Astrocyte of the spinal cord (primary cell): ENCODE measurements around the gene POLR2E.

Experiments
- DNase-seq: peaks from one replicate; pipeline ENCODE4 v3.0.0; 2011; ENCODE audit warnings: low read depth, low spot score
- H3K4me3 ChIP-seq: 2 replicates; pipeline ENCODE4 v1.5.1; 2011; ENCODE audit warnings: low read depth, mild to moderate bottlenecking, low read length, moderate library complexity
- CTCF ChIP-seq: IDR thresholded peaks from 2 replicates; pipeline ENCODE4 v1.5.1; 2012; ENCODE audit warnings: low read depth, mild to moderate bottlenecking, low read length, inconsistent platforms
- in situ Hi-C: cut with HindIII; loops from 2 replicates; pipeline ENCODE4 v1.10.0; 2017; ENCODE audit warnings: low sequenced_read_pairs

POLR2E gene

DNA sequence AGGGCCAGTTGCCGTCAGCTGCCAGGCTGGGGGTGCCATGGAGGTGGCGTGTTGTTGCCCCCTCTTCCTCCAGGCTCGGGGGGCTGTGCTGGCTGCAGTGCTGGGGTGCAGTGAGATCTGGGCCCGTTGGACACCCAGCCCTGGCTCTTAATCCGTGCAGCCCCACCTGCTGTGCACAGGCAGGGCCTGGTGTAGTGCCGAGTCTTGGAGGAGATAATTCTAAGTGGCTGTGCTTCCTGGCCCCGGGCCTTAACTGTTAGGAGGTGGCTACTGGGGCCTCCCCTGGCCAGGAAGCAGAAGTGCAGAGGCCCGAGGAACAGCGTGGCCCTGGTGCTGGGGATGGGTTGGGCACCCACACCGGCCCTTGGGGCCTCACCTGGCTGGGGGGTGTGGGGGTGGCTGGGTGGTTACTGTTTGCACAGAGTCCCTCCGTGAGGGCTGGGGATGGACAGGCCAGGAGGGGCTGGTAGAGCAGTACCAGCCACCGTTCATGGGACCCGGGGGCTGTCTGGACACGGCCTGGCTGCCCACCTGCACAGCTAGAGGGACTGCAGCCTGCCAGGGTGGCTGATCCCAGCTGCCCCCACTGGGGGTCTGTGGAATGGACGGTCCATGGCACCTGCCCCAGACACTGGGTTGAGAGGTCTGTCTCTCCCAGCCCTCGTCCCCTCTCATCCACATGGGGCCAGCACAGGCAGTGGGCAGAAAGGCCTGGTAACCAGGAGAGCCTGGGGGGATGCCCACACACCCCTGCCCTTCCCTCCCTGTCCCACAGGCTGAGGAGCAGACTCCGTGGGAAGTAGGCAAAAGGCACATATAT, 11.9 kb upstream of the POLR2E start:
- H3K4me3 ChIP-seq, result no peak overlapping the region
- in situ Hi-C loops, result no loop called here
- no peak for DNase-seq
- TF ChIP-seq CTCF, result peak; percentile 40

DNA sequence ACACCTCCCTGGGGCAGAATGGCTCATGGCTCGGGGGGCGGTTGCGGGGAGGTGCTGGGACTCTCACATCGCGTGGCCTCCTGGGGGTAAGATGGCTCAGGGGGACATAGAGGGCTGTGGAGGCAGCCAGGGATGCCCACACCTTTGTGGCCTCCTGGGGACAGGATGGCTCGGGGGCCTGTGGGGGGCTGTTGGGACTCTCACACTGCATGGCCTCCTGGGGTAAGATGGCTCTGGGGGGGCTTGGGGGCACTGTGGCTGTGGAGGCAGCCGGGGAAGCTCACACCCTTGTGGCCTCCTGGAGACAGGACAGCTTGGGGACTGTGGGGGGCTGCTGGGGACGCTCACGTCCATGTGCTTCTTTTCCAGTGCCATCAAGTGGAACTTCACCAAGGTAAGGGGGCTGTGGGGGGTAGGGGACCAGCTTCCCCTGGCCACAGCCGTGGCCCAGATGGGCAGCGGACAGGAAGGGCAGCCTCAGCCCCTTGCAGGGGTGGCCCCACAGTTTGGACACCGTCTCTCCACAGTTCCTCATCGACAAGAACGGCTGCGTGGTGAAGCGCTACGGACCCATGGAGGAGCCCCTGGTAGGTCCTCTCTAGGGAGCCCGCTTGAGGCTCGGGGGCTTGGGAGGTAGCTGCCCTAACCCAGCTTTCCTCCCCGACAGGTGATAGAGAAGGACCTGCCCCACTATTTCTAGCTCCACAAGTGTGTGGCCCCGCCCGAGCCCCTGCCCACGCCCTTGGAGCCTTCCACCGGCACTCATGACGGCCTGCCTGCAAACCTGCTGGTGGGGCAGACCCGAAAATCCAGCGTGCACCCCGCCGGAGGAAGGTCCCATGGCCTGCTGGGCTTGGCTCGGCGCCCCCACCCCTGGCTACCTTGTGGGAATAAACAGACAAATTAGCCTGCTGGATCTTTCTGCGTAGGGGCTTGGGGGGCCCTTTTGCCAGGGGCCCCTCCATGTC, 11.0 kb upstream of the POLR2E start:
- TF ChIP-seq CTCF, result no peak
- H3K4me3 ChIP-seq, result no peak overlapping the region
- DNase-seq, result no peak
- in situ Hi-C loops, result no loop called here

GRCh38 chr19:1105008-1105872, 10.1 kb upstream of the POLR2E start:
- peak; percentile 50 for DNase-seq
- peak overlapping the region; percentile 61 for H3K4me3 ChIP-seq
- in situ Hi-C loops, result no loop called here
- no peak for TF ChIP-seq CTCF

- in situ Hi-C loops, result no loop called here
- no peak for TF ChIP-seq CTCF
- DNase-seq, result peak; percentile 59
- H3K4me3 ChIP-seq, result peak overlapping the region; percentile 61
These were observed 9.3 kb upstream of the POLR2E start for GRCh38 chr19:1104311-1105007.

GRCh38 chr19:1103708-1104310, 8.6 kb upstream of the POLR2E start, which contains the start of gene GPX4:
GPX4 (plus strand) TSS chr19:1103994; CDS start chr19:1104044, 50 bp downstream.
- in situ Hi-C loops, result no loop called here
- no peak for TF ChIP-seq CTCF
- peak within 1 kb of the TSS; percentile 61 for H3K4me3 ChIP-seq
- DNase-seq, result peak; percentile 100
